Measurements from ENCODE around the gene DCK.

GRCh38 chr4:70980196-70980595 lies 13.3 kb upstream of the DCK start:
- no peak for TF ChIP-seq CTCF (conservative IDR thresholded peaks at IDR 0.05; ENCODE audit: low read depth, low read length)
- TF ChIP-seq EZH2phosphoT487 (IDR thresholded peaks at IDR 0.05; ENCODE audit: borderline replicate concordance, low read length) = no peak
- TF ChIP-seq EZH2 (IDR thresholded peaks at IDR 0.05; ENCODE audit: low read length, unreplicated experiment) = no peak
